B cell (primary cell): ENCODE results near the gene PANK4. TPM values are rescaled to one million over a fixed set of nuclear protein-coding genes. Genes with fewer than 3 reads are reported as not detected.

ENCODE experiments used
- ATAC-seq: fragments of 200-7000 bp; cut with Tn5 transposase; one replicate; pipeline ENCODE4 v1.10.0; 2021; ENCODE audit warnings: low read depth, mild to moderate bottlenecking, moderate number of reproducible peaks, moderate library complexity
- CTCF ChIA-PET: fragments of 350-600 bp; sonication (Branson Sonifier 250); formaldehyde crosslinking; loops from one replicate; lab custom pipeline; 2021; ENCODE audit warnings: antibody characterized with exemption, inconsistent platforms; lab: Charles Lee
- POLR2A ChIA-PET: fragments of 350-600 bp; sonication (Branson Sonifier 250); formaldehyde crosslinking; loops from one replicate; lab custom pipeline; 2021; ENCODE audit warnings: antibody characterized with exemption; lab: Charles Lee
- DNase-seq: peaks from one replicate; pipeline ENCODE4 v3.0.0; 2013
- H2AFZ ChIP-seq: 2 replicates; pipeline ENCODE4 v1.6.1; 2012; ENCODE audit warnings: mild to moderate bottlenecking, low read depth, low read length; ENCODE audit not compliant: insufficient read depth, poor library complexity, severe bottlenecking
- H3K27ac ChIP-seq, 2 donors: 1 replicate in 1 of 2; 2 replicates in 1 of 2; pipeline ENCODE4 v1.5.1; 2012 to 2013; ENCODE audit warnings: low read length in 2 of 2, mild to moderate bottlenecking in 2 of 2, moderate library complexity in 1 of 2
- H3K27me3 ChIP-seq, 4 experiments: fragments of 200-600 bp in 1 of 4; sonication (generic) in 1 of 4; replicated peaks in 1 of 4; 1 replicate in 2 of 4; 2 replicates in 2 of 4; pipeline versions ENCODE4 v1.6.1 to v1.7.0; 2013 to 2016; ENCODE audit warnings: low read length in 3 of 4, mild to moderate bottlenecking in 2 of 4, mixed read lengths in 1 of 4, moderate library complexity in 1 of 4; ENCODE audit not compliant: insufficient read depth in 4 of 4, control insufficient read depth in 3 of 4; ENCODE audit errors: control extremely low read depth in 1 of 4
- H3K36me3 ChIP-seq, 2 experiments: replicated peaks in 1 of 2; 1 replicate in 1 of 2; 2 replicates in 1 of 2; pipeline versions ENCODE4 v1.6.1 to v1.7.1; 2013; ENCODE audit warnings: low read length in 1 of 2; ENCODE audit not compliant: insufficient read depth in 2 of 2, control insufficient read depth in 1 of 2; ENCODE audit errors: control extremely low read depth in 1 of 2, extremely low read depth in 1 of 2
- H3K4me1 ChIP-seq, 2 donors: fragments of 200-600 bp in 1 of 2; sonication (generic) in 1 of 2; 1 replicate in 1 of 2; 2 replicates in 1 of 2; pipeline versions ENCODE4 v1.5.1 to v1.6.1; 2013 to 2017; ENCODE audit warnings: low read length in 2 of 2; ENCODE audit not compliant: control insufficient read depth in 2 of 2, insufficient read depth in 2 of 2
- H3K4me2 ChIP-seq: replicated peaks from 2 replicates; pipeline ENCODE3; 2012; ENCODE audit warnings: mild to moderate bottlenecking, low read depth, low read length; ENCODE audit not compliant: poor library complexity, severe bottlenecking
- H3K4me3 ChIP-seq, 5 experiments: fragments of 200-600 bp in 1 of 5; sonication (generic) in 1 of 5; 1 replicate in 3 of 5; 2 replicates in 2 of 5; pipeline versions ENCODE4 v1.5.1 to v1.7.0; 2011 to 2016; ENCODE audit warnings: low read length in 4 of 5, mild to moderate bottlenecking in 4 of 5, low read depth in 2 of 5, control low read depth in 1 of 5, moderate library complexity in 1 of 5; ENCODE audit not compliant: insufficient read depth in 1 of 5; ENCODE audit errors: control extremely low read depth in 1 of 5, extremely low read depth in 1 of 5
- H3K79me2 ChIP-seq: fragments of 200-600 bp; sonication (generic); one replicate; pipeline ENCODE4 v1.6.0; 2016; ENCODE audit warnings: low read length; ENCODE audit not compliant: control insufficient read depth, insufficient read depth
- H3K9ac ChIP-seq: fragments of 200-600 bp; sonication (generic); 2 replicates; pipeline ENCODE4 v1.6.1; 2017; ENCODE audit warnings: mild to moderate bottlenecking, low read length, moderate library complexity
- H3K9me3 ChIP-seq, 3 donors: one replicate each; pipeline versions ENCODE4 v1.6.1 to v1.7.1; 2013; ENCODE audit warnings: low read length in 2 of 3; ENCODE audit not compliant: control insufficient read depth in 2 of 3, insufficient read depth in 1 of 3; ENCODE audit errors: control extremely low read depth in 1 of 3
- H4K20me1 ChIP-seq: 2 replicates; pipeline ENCODE4 v1.6.0; 2012; ENCODE audit warnings: mild to moderate bottlenecking, low read length; ENCODE audit not compliant: insufficient read depth, control insufficient read depth, poor library complexity, severe bottlenecking
- H3K27ac Mint-ChIP-seq: one replicate; pipeline ENCODE4 v1.8.0; 2021; ENCODE audit warnings: mixed read lengths
- H3K27me3 Mint-ChIP-seq: one replicate; pipeline ENCODE4 v1.8.0; 2021; ENCODE audit warnings: mixed read lengths
- H3K4me1 Mint-ChIP-seq: one replicate; pipeline ENCODE4 v1.8.0; 2021; ENCODE audit warnings: mixed read lengths
- H3K4me3 Mint-ChIP-seq: one replicate; pipeline ENCODE4 v1.8.0; 2021; ENCODE audit warnings: mixed read lengths
- H3K9me3 Mint-ChIP-seq: one replicate; pipeline ENCODE4 v1.8.0; 2022; ENCODE audit warnings: mixed read lengths; ENCODE audit not compliant: insufficient read depth
- EZH2 ChIP-seq: IDR thresholded peaks from 2 replicates; pipeline ENCODE4 v1.6.1; 2012; ENCODE audit warnings: borderline replicate concordance, low read depth, mild to moderate bottlenecking, moderate library complexity, low read length; ENCODE audit not compliant: insufficient read depth, poor library complexity, severe bottlenecking
- WGBS: methylation state at CpG from one replicate; pipeline ENCODE4 v1.1.5; 2013; ENCODE audit warnings: missing lambda C conversion rate; ENCODE audit not compliant: insufficient coverage; 5-methylcytosine and 5-hydroxymethylcytosine counted together
- intact Hi-C: fragments of 100-400 bp; cut with micrococcal nuclease; formaldehyde crosslinking; loops from one replicate; pipeline ENCODE4 v1.10.0; 2022
- polyA plus RNA-seq: library from polyadenylated mRNA; depleted of rRNA; stranded (reverse); fragments of >200 nt; gene quantifications from 2 replicates; pipeline ENCODE4 v1.2.3, GENCODE V29; 2012
- total RNA-seq, 2 donors: library from RNA; stranded (reverse); fragments of 120-200 nt in 1 of 2; gene quantifications; 1 replicate in 1 of 2; 2 replicates in 1 of 2; pipeline versions ENCODE4 v1.2.3 to v1.2.4, GENCODE V29; 2013 to 2022
- TF ChIP-seq, protein P1 (sequence below): fragments of 200-600 bp; IDR thresholded peaks from one replicate; pipeline ENCODE4 v1.8.0; 2022; ENCODE audit warnings: antibody characterized with exemption, mild to moderate bottlenecking

Gene PANK4
- total and polyA plus RNA-seq, 2 donors (not counting 1 experiment from before 2014, with no cell fraction given) = 38.0 to 80.5 TPM

GRCh38 chr1:2528966-2529783, 2.8 kb upstream of the PANK4 start:
- Histone ChIP-seq H3K4me2 (peak overlapping the region; percentile 96), H2AFZ (peak overlapping the region; percentile 74), H3K4me1 (peaks cover 42 to 49% of the 10 kb centered on the region in 2 donors)

More at GRCh38 chr1:2528966-2529783, 2.8 kb upstream of the PANK4 start:
- Histone ChIP-seq H3K9ac (peak overlapping the region; percentile 58), H3K79me2 (peaks cover 24% of the 10 kb centered on the region), H3K36me3 (no peaks in the 10 kb centered on the region), H3K9me3 (peaks cover 0 to 11% (median 0%) of the 10 kb centered on the region in 3 donors), H3K4me3 (peak overlapping the region in 4 of 5 experiments; percentile 31 to 61 (median 50)), H4K20me1 (peaks cover 36% of the 10 kb centered on the region), H3K27ac (no peak overlapping the region), H3K27me3 (peaks cover 0 to 46% (median 21%) of the 10 kb centered on the region in 4 experiments)
- ATAC-seq = peak; percentile 20
- ChIA-PET POLR2A (interaction anchor here (0.7 to 1.9 kb wide), 5 partner anchors 17 to 333 kb away, joined by 3 to 16 read pairs (median 5); partner anchors contain the start of gene PRXL2B), CTCF (interaction anchor here (0.8 to 2.9 kb wide), 5 partner anchors 17 to 113 kb away, joined by 3 to 16 read pairs (median 5); partner anchors contain the start of gene TNFRSF14)
- 3% methylated on average over 84 of the region's 84 CpGs for WGBS
- Mint-ChIP-seq H3K27ac (peak overlapping the region; percentile 74), H3K27me3 (peaks cover 6% of the 10 kb centered on the region), H3K4me1 (peaks cover 33% of the 10 kb centered on the region), H3K9me3 (no peaks in the 10 kb centered on the region), H3K4me3 (peak overlapping the region; percentile 87)
- no peak for TF ChIP-seq EZH2
- TF ChIP-seq, protein P1, sequence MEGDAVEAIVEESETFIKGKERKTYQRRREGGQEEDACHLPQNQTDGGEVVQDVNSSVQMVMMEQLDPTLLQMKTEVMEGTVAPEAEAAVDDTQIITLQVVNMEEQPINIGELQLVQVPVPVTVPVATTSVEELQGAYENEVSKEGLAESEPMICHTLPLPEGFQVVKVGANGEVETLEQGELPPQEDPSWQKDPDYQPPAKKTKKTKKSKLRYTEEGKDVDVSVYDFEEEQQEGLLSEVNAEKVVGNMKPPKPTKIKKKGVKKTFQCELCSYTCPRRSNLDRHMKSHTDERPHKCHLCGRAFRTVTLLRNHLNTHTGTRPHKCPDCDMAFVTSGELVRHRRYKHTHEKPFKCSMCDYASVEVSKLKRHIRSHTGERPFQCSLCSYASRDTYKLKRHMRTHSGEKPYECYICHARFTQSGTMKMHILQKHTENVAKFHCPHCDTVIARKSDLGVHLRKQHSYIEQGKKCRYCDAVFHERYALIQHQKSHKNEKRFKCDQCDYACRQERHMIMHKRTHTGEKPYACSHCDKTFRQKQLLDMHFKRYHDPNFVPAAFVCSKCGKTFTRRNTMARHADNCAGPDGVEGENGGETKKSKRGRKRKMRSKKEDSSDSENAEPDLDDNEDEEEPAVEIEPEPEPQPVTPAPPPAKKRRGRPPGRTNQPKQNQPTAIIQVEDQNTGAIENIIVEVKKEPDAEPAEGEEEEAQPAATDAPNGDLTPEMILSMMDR = peak; percentile 34
- peak; percentile 83 for DNase-seq
- intact Hi-C loops = loop anchor here (5.0 kb wide), 1 partner anchor 612 kb away; the partner anchor contains the start of genes CALML6 and TMEM52
